ENCODE measurements around the gene MAD2L1BP. TPM values are rescaled to one million over a fixed set of nuclear protein-coding genes. Genes with fewer than 3 reads are reported as not detected.

Gene MAD2L1BP, protein sequence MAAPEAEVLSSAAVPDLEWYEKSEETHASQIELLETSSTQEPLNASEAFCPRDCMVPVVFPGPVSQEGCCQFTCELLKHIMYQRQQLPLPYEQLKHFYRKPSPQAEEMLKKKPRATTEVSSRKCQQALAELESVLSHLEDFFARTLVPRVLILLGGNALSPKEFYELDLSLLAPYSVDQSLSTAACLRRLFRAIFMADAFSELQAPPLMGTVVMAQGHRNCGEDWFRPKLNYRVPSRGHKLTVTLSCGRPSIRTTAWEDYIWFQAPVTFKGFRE
- 20.8 and 25.1 TPM in 2 replicates for total RNA-seq

DNA sequence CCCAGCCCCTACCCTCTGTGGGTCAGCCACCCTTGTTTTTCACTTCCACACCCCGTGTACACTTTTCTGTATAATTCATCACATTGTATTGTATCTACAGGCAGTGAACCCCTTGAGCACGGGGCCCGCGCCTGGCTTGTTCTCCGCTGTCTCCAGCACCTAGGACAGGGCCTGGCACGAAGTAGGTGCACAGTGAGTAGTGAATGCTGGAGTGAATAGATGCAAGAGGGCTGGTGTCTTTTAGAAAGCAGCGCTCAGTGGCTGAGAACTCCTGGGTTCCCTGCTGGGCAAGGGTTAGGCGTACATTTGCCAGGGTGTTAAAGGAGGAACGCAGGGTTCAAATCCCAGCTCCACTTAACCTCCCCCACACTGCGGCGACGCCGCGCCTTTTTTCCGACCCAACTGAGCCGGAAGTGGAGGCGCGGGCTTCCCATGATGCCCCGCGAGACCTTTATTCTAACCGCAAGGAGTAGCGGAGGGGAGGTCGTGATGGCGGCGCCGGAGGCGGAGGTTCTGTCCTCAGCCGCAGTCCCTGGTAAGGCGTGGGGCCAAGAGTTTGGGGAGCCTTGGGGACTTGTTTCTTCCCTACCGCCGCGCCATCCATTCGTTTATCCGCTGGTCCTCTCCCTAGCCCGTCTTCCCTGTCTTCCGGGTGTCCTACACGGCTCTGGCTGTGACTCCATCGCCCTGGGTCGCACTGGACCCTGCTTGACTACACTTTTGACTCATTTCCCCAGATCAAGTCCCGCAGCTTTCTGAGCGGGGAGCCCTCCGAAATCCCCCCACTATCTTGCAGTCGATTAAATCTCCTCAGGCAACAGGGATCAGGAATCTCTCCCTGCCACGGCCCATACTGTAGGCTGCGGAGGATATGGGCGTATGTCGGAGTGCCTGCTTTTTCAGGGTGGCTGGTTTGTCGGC, at the start of gene MAD2L1BP:
Gene MAD2L1BP, plus strand, starts transcription at position 454 of the 921 bp plus-strand sequence. Its CDS starts 36 bp downstream, at position 490.

DNA sequence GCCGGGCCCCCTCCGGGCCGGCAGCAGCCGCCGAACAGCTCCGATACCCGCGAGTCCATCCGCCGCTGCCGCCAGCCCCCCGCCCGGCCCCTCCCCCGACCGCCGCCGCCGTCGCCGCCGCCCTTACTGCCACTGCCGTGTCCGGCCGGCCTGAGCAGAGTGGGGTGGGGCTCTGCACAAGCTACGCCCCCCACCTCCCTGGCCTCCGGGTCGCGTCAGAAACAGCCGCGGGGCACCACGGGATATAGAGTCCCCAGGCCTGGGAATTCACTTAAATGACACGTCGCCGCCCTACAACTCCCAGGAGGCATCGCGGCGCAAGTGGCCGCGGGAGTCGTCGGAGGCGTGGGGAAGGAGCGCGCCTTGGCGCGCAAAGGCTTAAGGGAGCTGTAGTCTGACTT, 6.5 kb upstream of the MAD2L1BP start, which contains the start of gene GTPBP2:
Gene GTPBP2, minus strand, starts transcription at position 161 of the 401 bp plus-strand sequence. Its CDS starts 102 bp downstream, at position 59.

DNA sequence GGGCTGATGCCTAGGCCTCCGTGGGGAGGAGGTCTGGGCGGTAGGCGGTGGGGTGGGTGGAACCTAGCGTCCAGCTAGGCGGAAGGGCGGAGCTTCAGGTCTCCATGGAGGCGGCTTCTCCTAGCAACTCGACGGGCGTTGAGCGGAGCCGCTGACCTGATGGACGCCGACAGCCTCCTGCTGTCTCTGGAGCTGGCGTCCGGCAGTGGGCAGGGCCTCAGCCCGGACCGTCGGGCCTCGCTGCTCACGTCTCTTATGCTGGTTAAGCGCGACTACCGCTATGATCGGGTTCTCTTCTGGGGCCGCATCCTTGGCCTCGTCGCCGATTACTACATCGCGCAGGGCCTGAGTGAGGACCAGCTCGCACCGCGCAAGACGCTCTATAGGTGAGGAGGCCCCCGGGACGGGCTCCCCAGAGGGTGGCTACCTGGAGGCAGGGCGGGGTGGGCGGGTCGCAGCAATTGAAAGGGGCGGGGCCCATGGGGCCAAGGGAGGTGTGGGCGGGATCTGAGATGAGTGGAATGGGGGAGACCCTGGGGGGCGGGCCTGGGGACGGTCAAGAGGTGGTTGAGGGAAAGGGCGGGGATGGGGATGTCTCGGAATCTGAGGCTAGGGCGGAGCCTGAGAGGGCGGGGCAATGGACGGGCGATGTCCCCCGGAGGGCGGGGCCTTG, 9.4 kb downstream of the MAD2L1BP start, which contains the start of gene RSPH9:
Gene RSPH9, plus strand, starts transcription at position 97 of the 673 bp plus-strand sequence. Its CDS starts 63 bp downstream, at position 160.

DNA sequence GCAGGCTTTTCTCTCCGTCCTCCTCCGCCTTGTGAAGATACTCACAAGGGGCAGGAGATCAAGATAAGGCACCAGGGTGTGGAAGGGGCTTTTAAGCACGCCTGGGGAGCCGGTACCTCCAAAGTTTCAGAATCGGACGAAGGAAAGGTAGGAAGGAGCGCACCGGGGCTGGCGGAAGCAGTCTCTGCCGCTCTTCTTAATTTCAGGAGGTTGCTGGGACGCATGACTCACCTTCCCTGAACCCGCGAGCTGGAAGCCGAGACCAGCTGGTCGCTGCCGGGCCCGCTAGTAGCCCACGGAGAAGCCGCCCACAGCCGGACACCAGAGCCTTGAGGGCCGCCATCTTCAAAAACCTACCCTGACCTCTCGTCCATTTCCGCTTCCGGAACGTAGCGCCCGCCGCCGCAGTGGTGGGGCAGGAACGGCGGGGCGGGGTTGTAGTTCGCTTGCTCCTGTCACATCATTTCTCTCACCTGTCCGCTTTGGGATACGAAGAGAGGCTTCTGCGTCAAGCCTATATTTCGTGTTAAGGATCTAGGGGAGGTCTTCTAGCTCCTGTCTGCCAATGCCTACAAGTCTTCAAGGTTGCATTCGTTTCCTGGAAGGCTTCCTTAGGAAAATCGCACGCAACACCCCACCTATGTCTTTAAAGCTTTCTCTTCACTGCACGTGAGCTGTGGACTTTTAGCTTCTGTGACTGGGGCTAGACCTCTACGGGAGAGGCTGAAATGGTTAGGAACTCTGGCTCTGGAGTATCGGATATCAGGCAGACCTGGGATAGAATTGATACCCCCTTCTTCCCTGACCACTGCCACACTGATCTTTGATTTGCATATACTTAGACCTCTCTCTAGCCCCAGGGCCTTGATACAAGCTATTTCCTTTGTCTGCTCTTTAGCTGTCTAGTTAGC, 52.1 kb downstream of the MAD2L1BP start, which contains the start of gene MRPS18A:
Gene MRPS18A, minus strand, starts transcription at position 355 of the 911 bp plus-strand sequence. Its CDS starts 12 bp downstream, at position 343.

Other genes starting within 250 kb of the MAD2L1BP start
- gene ABCC10, start 208.3 kb upstream of the MAD2L1BP start, total RNA-seq, result 24.0 and 28.3 TPM in 2 replicates
- gene DLK2, start 180.3 kb upstream of the MAD2L1BP start, total RNA-seq, result 6.8 and 11.0 TPM in 2 replicates
- gene TJAP1, start 158.3 kb upstream of the MAD2L1BP start, total RNA-seq, result 19.0 and 19.6 TPM in 2 replicates
- gene LRRC73, start 125.5 kb upstream of the MAD2L1BP start, total RNA-seq, result 0.54 and 2.0 TPM in 2 replicates
- 97.8 and 122 TPM in 2 replicates for gene YIPF3, start 118.9 kb upstream of the MAD2L1BP start, total RNA-seq
- 23.9 and 27.7 TPM in 2 replicates for gene POLR1C, start 118.8 kb upstream of the MAD2L1BP start, total RNA-seq
- 21.2 and 27.8 TPM in 2 replicates for gene XPO5, start 59.8 kb upstream of the MAD2L1BP start, total RNA-seq
- 16.5 and 31.4 TPM in 2 replicates for gene POLH, start 59.7 kb upstream of the MAD2L1BP start, total RNA-seq
- 46.6 and 55.4 TPM in 2 replicates for gene GTPBP2, start 6.6 kb upstream of the MAD2L1BP start, total RNA-seq
- 0.43 and 2.4 TPM in 2 replicates for gene RSPH9, start 9.2 kb downstream of the MAD2L1BP start, total RNA-seq
- gene MRPS18A, start 52.0 kb downstream of the MAD2L1BP start, total RNA-seq, result 27.1 and 35.7 TPM in 2 replicates
- gene VEGFA, start 134.4 kb downstream of the MAD2L1BP start, total RNA-seq, result 26.4 and 41.6 TPM in 2 replicates